HG03139 (cell line): ENCODE data around the gene QARS1.

ENCODE experiments used
- ATAC-seq: cut with Tn5 transposase; IDR thresholded peaks from one replicate; pipeline ENCODE4 v1.9.1; 2021; ENCODE audit not compliant: unreplicated experiment

QARS1 gene

DNA sequence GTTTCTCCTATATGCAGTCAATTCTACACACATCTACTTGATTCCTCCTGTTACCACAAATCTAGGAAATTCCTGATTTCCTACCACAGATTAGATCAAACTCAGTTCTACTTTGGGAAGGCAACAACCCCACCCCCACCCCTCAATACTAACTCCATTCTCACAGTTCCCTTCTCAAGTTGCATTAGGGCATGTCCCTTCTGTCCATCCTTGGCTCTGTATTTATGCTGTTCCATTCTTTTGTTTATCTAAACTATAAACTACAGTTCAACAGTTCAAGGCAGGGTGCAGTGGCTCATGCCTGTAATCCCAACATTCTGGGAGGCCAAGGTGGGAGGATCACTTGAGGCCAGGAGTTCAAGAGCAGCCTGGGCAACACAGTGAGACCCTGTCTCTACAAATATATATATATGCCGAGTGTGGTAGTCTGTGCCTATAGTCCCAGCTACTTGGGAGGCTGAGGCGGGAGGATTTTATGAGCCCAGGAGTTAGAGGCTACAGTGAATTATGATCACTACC, 50.2 kb downstream of the QARS1 start:
- ATAC-seq, result no peak

DNA sequence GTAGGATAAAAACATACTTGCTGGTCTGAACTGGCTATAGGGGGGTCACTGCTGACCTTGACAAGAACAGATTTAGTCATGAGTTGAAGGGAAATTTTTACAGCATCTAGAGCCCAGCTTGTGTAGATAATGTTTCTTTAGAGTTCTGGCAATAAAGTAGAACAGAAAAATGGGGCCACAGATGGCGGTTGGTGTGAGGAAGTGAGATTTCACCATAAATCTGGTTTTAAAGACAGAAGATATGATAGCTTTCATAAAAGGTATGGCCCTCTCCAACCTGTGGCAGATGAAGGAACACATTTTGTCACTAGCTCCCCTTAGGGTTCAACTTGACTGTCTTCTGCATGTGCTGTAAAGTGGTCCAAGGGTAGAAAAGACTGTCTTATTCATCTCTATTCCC, 51.0 kb downstream of the QARS1 start:
- no peak for ATAC-seq
